Measurements from ENCODE around the gene ACTMAP. TPM values are rescaled to one million over a fixed set of nuclear protein-coding genes. Genes with fewer than 3 reads are reported as not detected.

ACTMAP gene
- total and polyA plus RNA-seq, 2 of the 13 experiments (the other 11 are each of a cell fraction or from before 2014, with no cell fraction given) = 2.2 to 7.9 TPM

- TF ChIP-seq HNRNPUL1 (IDR thresholded peaks at IDR 0.05; ENCODE audit: low read depth, low read length) = no peak
- TF ChIP-seq ZNF720 (CRISPR knock-in tag; IDR thresholded peaks at IDR 0.05) = no peak
- no peak for TF ChIP-seq TBL1XR1 (IDR thresholded peaks at IDR 0.05; ENCODE audit: borderline replicate concordance, low read length, partially characterized antibody)
- TF ChIP-seq ZNF264 (CRISPR knock-in tag; IDR thresholded peaks at IDR 0.05) = no peak
- TF ChIP-seq KDM3A (CRISPR knock-in tag; IDR thresholded peaks at IDR 0.05; ENCODE audit: low read depth) = no peak
- no peak for TF ChIP-seq ARID4A (CRISPR knock-in tag; IDR thresholded peaks at IDR 0.05; ENCODE audit: borderline replicate concordance)
- TF ChIP-seq ZNF33A (CRISPR knock-in tag; IDR thresholded peaks at IDR 0.05; ENCODE audit: borderline replicate concordance) = no peak
Observed at GRCh38 chr19:40758491-40758890, 8.2 kb upstream of the ACTMAP start (continued).

- Histone ChIP-seq H3K4me1 (ENCODE audit: insufficient read depth, low read length) (peaks cover 50% of the 10 kb centered on the region), H2AFZ (ENCODE audit: low read length) (no peak overlapping the region), H3K36me3 (replicated peaks in 1 of 2; ENCODE audit: control insufficient read depth in 1 of 2, insufficient read depth in 2 of 2, low read length in 2 of 2) (peaks cover 23 to 55% of the 10 kb centered on the region in 2 experiments), H3K4me3 (replicated peaks in 1 of 3; ENCODE audit: insufficient read depth in 1 of 3, low read depth in 2 of 3, low read length in 3 of 3) (no peak overlapping the region), H3K9ac (ENCODE audit: insufficient read depth, low read depth, low read length) (no peak overlapping the region), H3K9me3 (ENCODE audit: low read length) (no peaks in the 10 kb centered on the region), H4K20me1 (ENCODE audit: insufficient read depth, low read length) (peaks cover 39% of the 10 kb centered on the region), H3K27ac (ENCODE audit: extremely low read length, insufficient read depth, low read length) (no peak overlapping the region), H3K27me3 (ENCODE audit: control insufficient read depth in 1 of 2, insufficient read depth in 2 of 2, low read length in 2 of 2) (no peaks in the 10 kb centered on the region), H3K79me2 (ENCODE audit: insufficient read depth, low read length) (peaks cover 56% of the 10 kb centered on the region), H3K4me2 (ENCODE audit: low read depth, low read length) (0 out of 2 replicates have a peak overlapping the region, but pooled peaks have one; percentile 18)
- DNase-seq (ENCODE audit: low spot score) (no peak), FAIRE-seq (no peak), ATAC-seq (no peak)
- WGBS (ENCODE audit: low lambda C conversion rate) = 95% methylated on average over 7 of the region's 11 CpGs
- intact Hi-C loops (cut with micrococcal nuclease; ENCODE audit: unreplicated experiment) (no loop called here), in situ Hi-C loops (cut with HindIII; ENCODE audit: extremely low pct_ligation_motif_present, low pct_unique_long_range_greater_than_20kb) (no loop called here)
- CTCF ChIA-PET (ENCODE audit: low intra/inter-chr PET ratio, low total read pairs) = no interaction called here
- BruUV-seq (replicated peaks) = no TSS peak
- POLR2A ChIA-PET = interaction anchor here (2.8 to 7.8 kb wide), 2 partner anchors 11 to 22 kb away, joined by 8 to 90 read pairs; partner anchors contain the start of gene RAB4B
- TF ChIP-seq MLLT10 (CRISPR knock-in tag; IDR thresholded peaks at IDR 0.05) = no peak
- no peak for TF ChIP-seq MTERF4 (CRISPR knock-in tag; IDR thresholded peaks at IDR 0.05)
- 0 out of 2 replicates have a peak, but pooled peaks have one; percentile 24 for TF ChIP-seq HNF1B (CRISPR knock-in tag; IDR thresholded peaks at IDR 0.05)
- TF ChIP-seq ZNF703 (CRISPR knock-in tag; IDR thresholded peaks at IDR 0.05; ENCODE audit: borderline replicate concordance) = no peak
- no peak for TF ChIP-seq TP53 (CRISPR knock-in tag; conservative IDR thresholded peaks at IDR 0.05)
- TF ChIP-seq ZSCAN22 (CRISPR knock-in tag; IDR thresholded peaks at IDR 0.05) = no peak
- no peak for TF ChIP-seq ZNF414 (CRISPR knock-in tag; IDR thresholded peaks at IDR 0.05)
- no peak for TF ChIP-seq NCOA5 (CRISPR knock-in tag; IDR thresholded peaks at IDR 0.05)
- no peak for TF ChIP-seq ZNF616 (CRISPR knock-in tag; IDR thresholded peaks at IDR 0.05; ENCODE audit: low read depth)
Observed at GRCh38 chr19:40756502-40757110, 6.3 kb upstream of the ACTMAP start.
